Testis (tissue), 3 donors: Measurements from ENCODE around the gene SPATA1. TPM values are rescaled to one million over a fixed set of nuclear protein-coding genes. Genes with fewer than 3 reads are reported as not detected.
A peak's percentile ranks its signal among the peaks of the same experiment; 100 is the strongest.

Source experiments
- DNase-seq: peaks from one replicate; pipeline ENCODE4 v3.0.0-alpha.2; 2019
- H3K27ac ChIP-seq, 2 donors: fragments of 200-600 bp; sonication (generic); one replicate each; pipeline ENCODE4 v1.5.1; 2019
- H3K27me3 ChIP-seq: fragments of 200-600 bp; sonication (generic); one replicate; pipeline ENCODE4 v1.5.1; 2019
- H3K36me3 ChIP-seq: fragments of 200-600 bp; sonication (generic); one replicate; pipeline ENCODE4 v1.5.1; 2017; ENCODE audit warnings: low read depth; ENCODE audit errors: missing control alignments
- H3K4me1 ChIP-seq: fragments of 200-600 bp; sonication (generic); one replicate; pipeline ENCODE4 v1.5.1; 2019
- H3K4me3 ChIP-seq, 2 donors: fragments of 200-600 bp; sonication (generic); one replicate each; pipeline ENCODE4 v1.5.1; 2017 to 2019
- H3K9me3 ChIP-seq: fragments of 200-600 bp; sonication (generic); one replicate; pipeline ENCODE4 v1.5.1; 2017
- POLR2A ChIP-seq: fragments of 450-650 bp; IDR thresholded peaks from one replicate; pipeline ENCODE4 v1.6.1; 2017; ENCODE audit warnings: antibody characterized with exemption, mild to moderate bottlenecking, moderate library complexity
- WGBS, 2 donors: methylation state at CpG; one replicate each; pipeline ENCODE4 v1.1.5; 2018; 5-methylcytosine and 5-hydroxymethylcytosine counted together
- intact Hi-C: fragments of 100-400 bp; cut with DNase I; formaldehyde crosslinking; loops from one replicate; pipeline ENCODE4 v1.15.1; 2023; ENCODE audit warnings: low total_unique reads
- polyA plus RNA-seq: library from polyadenylated mRNA; stranded (reverse); fragments of 350-450 nt; fragmentation: Illumina TruSeq; extraction: RNeasy Lipid Tissue Mini Kit (QIAGEN cat#74804); gene quantifications from one replicate; pipeline ENCODE4 v1.2.3, GENCODE V29; 2014; ENCODE audit warnings: low read depth, low replicate concordance; ENCODE audit not compliant: insufficient read depth
- total RNA-seq, 2 donors: library from RNA; depleted of rRNA; stranded (reverse); fragments of >200 nt; gene quantifications; one replicate each; pipeline ENCODE4 v1.2.3, GENCODE V29; 2016
- TF ChIP-seq, protein P1 (sequence below), 3 experiments: fragments of 450-650 bp in 2 of 3; fragments of 200-600 bp in 1 of 3; sonication (generic) in 1 of 3; IDR thresholded peaks; one replicate each; pipeline ENCODE4 v1.5.1; 2016 to 2019; ENCODE audit warnings: antibody characterized with exemption in 3 of 3, mild to moderate bottlenecking in 2 of 3, moderate library complexity in 1 of 3

Gene SPATA1
- total and polyA plus RNA-seq, 3 donors from 2014 or later = 6.0 to 17.6 (median 7.1) TPM

- TF ChIP-seq POLR2A = no peak
- TF ChIP-seq, protein P1, sequence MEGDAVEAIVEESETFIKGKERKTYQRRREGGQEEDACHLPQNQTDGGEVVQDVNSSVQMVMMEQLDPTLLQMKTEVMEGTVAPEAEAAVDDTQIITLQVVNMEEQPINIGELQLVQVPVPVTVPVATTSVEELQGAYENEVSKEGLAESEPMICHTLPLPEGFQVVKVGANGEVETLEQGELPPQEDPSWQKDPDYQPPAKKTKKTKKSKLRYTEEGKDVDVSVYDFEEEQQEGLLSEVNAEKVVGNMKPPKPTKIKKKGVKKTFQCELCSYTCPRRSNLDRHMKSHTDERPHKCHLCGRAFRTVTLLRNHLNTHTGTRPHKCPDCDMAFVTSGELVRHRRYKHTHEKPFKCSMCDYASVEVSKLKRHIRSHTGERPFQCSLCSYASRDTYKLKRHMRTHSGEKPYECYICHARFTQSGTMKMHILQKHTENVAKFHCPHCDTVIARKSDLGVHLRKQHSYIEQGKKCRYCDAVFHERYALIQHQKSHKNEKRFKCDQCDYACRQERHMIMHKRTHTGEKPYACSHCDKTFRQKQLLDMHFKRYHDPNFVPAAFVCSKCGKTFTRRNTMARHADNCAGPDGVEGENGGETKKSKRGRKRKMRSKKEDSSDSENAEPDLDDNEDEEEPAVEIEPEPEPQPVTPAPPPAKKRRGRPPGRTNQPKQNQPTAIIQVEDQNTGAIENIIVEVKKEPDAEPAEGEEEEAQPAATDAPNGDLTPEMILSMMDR (IDR thresholded peaks at IDR 0.05) = no peak
- no peaks in the 10 kb centered on the region for H3K36me3 ChIP-seq
- no peaks in the 10 kb centered on the region for H3K9me3 ChIP-seq
- DNase-seq = no peak
- no peaks in the 10 kb centered on the region for H3K27me3 ChIP-seq
- WGBS, 2 donors = 49 to 56% methylated on average over 2 of the region's 2 CpGs
- intact Hi-C loops = no loop called here
- H3K4me1 ChIP-seq = peaks cover 7% of the 10 kb centered on the region
- no peak overlapping the region for H3K4me3 ChIP-seq
- no peak overlapping the region for H3K27ac ChIP-seq
Measured at GRCh38 chr1:84497631-84498275, 8.4 kb upstream of the SPATA1 start.

- no peaks in the 10 kb centered on the region for H3K9me3 ChIP-seq
- WGBS, 2 donors = 42 to 50% methylated on average over 5 of the region's 5 CpGs
- no peak overlapping the region for H3K27ac ChIP-seq
- H3K4me1 ChIP-seq = peaks cover 26% of the 10 kb centered on the region
- H3K27me3 ChIP-seq = no peaks in the 10 kb centered on the region
- no peak overlapping the region for H3K4me3 ChIP-seq
- DNase-seq = no peak
- H3K36me3 ChIP-seq = no peaks in the 10 kb centered on the region
- intact Hi-C loops = no loop called here
- no peak for TF ChIP-seq POLR2A
- TF ChIP-seq, protein P1 (IDR thresholded peaks at IDR 0.05) = no peak
Measured at GRCh38 chr1:84502927-84503326, 3.3 kb upstream of the SPATA1 start.

DNA sequence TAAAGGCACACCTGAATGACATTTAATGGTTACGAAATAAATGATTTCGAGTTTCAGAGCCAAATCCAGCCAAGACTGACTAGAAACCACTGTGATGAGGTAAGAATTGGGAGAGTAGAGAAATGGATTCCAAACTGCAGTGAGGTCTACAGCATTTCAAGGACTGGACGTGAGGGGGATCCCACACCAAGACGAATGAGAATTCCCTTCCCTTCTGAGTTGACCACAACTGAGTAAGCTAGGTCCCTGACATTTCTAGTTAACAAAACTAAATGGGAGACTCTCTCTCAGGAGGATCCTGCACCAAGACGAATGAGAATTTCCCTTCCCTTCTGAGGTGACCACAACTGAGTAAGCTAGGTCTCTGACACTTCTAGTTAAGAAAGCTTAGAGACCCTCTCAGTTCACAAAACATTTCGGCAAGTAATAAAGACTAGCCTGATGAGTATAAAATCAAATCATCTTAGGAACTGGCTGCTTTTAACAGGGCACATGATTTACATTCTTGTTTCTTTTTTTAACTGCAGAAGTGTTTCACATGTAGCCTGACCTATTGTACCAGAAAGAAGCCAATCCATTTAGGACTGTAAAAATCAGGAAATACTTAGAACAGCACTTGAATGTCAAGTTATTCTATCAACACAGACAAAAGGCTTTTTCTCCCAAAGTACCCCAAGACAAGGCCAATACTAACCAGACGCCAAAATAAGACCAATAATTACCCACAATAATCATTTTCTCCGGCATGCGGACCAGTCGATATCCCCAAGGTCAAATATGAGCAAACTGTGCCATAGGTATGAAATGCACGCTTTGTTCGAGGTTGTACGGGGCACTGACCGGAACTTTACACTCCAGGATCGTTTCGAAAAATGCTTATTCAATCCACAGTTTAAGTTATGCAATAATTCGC is 1.4 kb upstream of the SPATA1 start:
- TF ChIP-seq POLR2A = no peak
- TF ChIP-seq, protein P1 (IDR thresholded peaks at IDR 0.05) = no peak
- peak overlapping the region; percentile 63 to 90 for H3K4me3 ChIP-seq
- H3K27me3 ChIP-seq = no peaks in the 10 kb centered on the region
- DNase-seq = no peak
- H3K9me3 ChIP-seq = no peaks in the 10 kb centered on the region
- H3K36me3 ChIP-seq = no peaks in the 10 kb centered on the region
- H3K27ac ChIP-seq = peak overlapping the region; percentile 88 to 98
- 3 to 5% methylated on average over 17 of the region's 17 CpGs for WGBS, 2 donors
- H3K4me1 ChIP-seq = peaks cover 26% of the 10 kb centered on the region
- intact Hi-C loops = no loop called here

GRCh38 chr1:84505493-84506001 is 639 bp upstream of the SPATA1 start:
- WGBS, 2 donors = 0 to 1% methylated on average over 16 to 35 of the region's 47 CpGs

More at GRCh38 chr1:84505493-84506001, 639 bp upstream of the SPATA1 start:
- DNase-seq = no peak
- intact Hi-C loops = no loop called here
- H3K27ac ChIP-seq = peak overlapping the region; percentile 88 to 98
- no peaks in the 10 kb centered on the region for H3K9me3 ChIP-seq
- H3K36me3 ChIP-seq = no peaks in the 10 kb centered on the region
- peaks cover 25% of the 10 kb centered on the region for H3K4me1 ChIP-seq
- peak overlapping the region; percentile 63 to 90 for H3K4me3 ChIP-seq
- no peaks in the 10 kb centered on the region for H3K27me3 ChIP-seq
- TF ChIP-seq, protein P1 (IDR thresholded peaks at IDR 0.05) = no peak
- no peak for TF ChIP-seq POLR2A
